DMS114 treated with DMSO at 0.1 percent for 48 hours (cell line): ENCODE results near the gene MTRF1.
A peak's percentile ranks its signal among the peaks of the same experiment; 100 is the strongest.

Experiments used
- DNase-seq: peaks from one replicate; lab custom pipeline; 2025; ENCODE audit not compliant: unreplicated experiment; lab: John Stamatoyannopoulos, UW

MTRF1 gene

GRCh38 chr13:41231025-41231677 lies 32.2 kb downstream of the MTRF1 start:
- no peak for DNase-seq

DNA sequence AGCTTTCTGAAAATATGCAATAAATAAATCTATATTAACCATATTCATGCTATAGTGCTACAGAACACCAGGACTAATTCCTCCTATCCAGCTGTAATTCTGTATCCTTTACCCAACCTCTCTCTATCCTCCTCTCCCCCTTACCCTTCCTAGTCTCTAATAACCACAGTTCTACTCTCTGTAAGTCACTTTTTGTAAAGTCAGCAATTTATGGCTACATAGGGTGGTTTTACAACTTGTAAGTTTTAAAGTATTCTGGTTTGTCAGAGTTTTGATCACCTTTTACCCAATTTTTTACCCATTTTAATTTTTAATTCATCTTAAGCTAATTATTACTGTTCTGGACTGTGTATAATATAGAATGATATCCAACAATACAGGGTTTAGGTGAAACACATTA lies 34.0 kb downstream of the MTRF1 start:
- DNase-seq: no peak

- no peak for DNase-seq
Measured at GRCh38 chr13:41224113-41225110, 39.0 kb downstream of the MTRF1 start.

DNA sequence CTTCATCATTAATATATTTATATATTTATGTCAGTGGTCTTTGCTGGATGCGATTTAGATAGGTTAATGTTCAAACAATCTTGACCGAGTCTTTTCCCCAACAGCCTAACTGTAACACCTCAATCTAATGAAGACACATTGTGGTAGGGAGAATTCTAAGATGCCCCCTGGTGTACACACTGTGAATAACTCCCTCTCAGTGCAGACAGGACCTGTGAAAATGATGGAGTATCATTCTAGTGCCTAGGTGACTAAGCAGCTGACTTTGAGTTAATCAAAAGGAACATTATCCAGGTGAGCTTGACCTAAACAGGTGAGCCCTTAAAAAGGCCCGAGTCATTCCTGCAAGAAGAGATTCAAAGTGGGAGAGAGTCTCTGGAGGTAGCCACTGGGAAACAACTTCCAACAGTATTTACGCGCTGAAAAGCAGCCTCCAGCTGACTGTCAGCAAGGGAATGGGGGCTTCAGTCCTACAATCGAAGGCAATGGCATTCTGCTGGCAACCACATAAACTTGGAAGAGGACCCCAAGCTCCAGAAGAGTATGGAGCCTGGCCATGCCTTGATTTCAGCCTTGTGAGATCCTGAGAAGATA lies 41.0 kb downstream of the MTRF1 start:
- peak; percentile 15 for DNase-seq

DNA sequence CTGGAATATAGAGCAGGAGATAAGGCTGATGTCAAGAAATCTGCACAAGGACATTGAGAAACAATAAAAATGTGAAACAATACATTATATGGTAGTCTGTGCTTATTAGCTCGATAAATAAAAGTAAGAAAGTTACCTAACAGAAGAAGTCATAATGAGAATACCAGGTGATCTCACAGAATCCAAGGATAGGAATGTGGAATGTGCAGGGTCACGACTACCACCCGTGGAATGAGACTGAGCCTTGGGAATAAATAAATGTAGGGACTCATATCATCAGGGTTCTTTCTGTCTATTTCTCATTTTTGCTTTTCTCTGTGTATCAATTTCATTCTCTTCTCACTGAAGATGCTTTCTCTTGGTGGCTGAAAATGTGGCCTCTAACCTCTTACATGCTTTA lies 43.0 kb downstream of the MTRF1 start:
- no peak for DNase-seq

GRCh38 chr13:41216160-41216559 lies 47.2 kb downstream of the MTRF1 start:
- no peak for DNase-seq

DNA sequence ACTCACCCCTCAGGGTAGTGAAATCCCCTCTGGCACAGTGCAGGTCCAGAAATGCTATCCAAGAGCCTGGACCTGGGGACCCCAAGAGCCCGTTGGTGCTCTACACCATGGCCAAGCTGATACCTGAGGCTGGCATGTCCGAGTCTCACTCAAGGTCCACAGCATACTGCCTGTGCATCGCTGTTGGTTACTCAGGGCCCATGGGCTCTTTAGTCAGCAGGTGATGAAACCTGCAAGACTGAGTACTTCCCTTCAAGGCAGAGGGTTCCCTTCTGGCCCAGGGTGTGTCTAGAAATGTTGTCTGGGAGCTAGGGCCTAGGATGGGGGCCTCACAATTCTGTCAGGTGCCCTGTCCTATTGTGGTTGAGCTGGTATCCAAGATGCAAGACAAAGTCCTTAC lies 49.5 kb downstream of the MTRF1 start:
- no peak for DNase-seq

GRCh38 chr13:41213316-41213715 lies 50.1 kb downstream of the MTRF1 start:
- DNase-seq: no peak

DNA sequence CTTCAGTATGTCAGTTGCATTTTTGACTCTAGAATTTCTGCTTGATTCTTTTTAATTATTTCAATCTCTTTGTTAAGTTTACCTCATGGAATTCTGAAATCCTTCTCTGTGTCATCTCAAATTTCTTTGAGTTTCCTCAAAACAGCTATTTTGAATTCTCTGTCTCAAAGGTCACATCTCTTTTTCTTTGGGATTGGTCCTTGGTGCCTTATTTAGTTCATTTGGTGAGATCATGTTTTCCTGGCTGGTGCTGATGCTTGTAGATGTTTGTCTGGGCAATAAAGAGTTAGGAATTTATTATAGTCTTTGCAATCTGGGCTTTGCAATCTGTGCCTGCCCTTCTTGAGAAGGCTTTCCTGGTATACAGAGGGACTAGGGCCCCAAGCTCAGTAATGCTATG lies 50.5 kb downstream of the MTRF1 start:
- DNase-seq: no peak

- no peak for DNase-seq
Measured at GRCh38 chr13:41211062-41211461, 52.3 kb downstream of the MTRF1 start.

- no peak for DNase-seq
Measured at GRCh38 chr13:41206467-41206866, 56.9 kb downstream of the MTRF1 start.

DNA sequence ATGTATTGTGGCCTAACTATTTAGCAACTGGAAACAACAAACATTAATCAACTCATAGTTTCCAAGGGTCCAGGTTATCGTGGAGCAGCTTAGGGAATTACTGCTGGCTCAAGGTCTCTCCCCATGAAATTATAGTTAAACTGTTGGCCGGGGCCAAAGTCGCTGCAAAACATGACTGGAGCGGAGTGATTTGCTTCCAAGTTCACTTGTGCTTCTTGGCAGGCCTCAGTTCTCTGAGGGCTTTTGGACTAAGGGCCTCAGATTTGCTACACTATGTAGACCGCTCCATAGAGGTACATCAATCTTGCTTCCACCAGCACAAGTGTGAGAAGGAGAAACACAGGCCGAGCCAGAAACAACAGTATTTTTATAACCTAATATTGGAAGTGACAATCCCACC lies 59.6 kb downstream of the MTRF1 start:
- no peak for DNase-seq

DNA sequence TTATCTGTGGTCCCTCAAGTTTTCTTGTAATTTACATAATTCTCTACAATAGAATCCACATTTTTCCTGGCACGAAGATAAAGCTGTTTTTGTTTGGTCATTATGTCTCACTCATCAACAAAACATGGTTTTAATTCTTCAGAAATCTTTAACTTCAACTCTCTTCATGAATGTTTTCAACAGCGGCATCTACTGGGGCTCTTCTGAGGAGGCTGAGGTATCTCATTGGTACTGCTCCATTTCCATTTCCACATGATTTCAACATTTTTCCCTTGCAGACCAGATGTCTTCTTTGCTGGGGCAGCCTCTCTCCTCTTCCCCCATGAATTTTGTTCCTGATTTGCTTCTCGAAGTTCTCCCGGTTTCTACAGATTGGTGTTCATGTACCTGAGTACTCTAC lies 63.2 kb downstream of the MTRF1 start:
- DNase-seq: no peak

- no peak for DNase-seq
Measured at GRCh38 chr13:41199526-41199925, 63.9 kb downstream of the MTRF1 start.

- no peak for DNase-seq
Measured at GRCh38 chr13:41199079-41199478, 64.3 kb downstream of the MTRF1 start.

DNA sequence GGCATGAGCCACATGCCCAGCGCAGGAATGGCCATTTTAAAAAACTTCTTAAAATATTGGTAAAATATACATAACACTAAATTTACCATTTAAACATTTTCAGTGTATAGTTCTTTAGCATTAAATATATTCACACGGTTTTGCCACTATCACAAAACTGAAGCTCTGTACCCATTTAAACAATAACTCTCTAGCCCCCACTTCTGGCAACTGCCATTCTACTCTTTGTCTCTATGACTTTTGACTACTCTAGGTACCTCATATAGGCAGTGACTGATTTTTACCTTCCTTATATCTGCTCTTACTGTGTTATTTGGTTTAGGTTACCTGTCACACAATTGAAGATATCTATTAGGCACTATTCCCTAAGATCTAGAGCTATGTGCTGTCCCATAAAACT lies 66.8 kb downstream of the MTRF1 start:
- DNase-seq: peak; percentile 0

DNA sequence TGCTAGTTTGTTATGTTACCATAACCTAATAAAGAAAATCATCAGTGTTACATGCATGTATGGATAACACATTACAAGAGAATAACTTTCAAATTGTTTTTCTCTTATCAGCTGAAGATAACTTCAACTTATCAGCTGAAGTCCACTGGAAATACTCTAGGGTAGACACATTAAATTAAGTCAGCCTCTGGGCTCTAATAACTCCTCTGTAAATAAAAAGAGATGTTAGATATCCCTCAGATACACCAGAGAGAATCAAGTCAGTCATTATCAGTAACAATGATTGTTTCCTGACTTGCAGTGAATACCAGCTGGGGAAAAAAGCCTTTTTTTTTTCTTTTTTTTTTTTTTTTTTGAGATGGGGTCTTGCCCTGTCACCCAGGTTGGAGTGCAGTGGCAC lies 67.4 kb downstream of the MTRF1 start:
- no peak for DNase-seq

GRCh38 chr13:41193919-41194824 lies 69.2 kb downstream of the MTRF1 start, which contains the start of gene KBTBD7:
Gene KBTBD7 (minus strand): TSS chr13:41194569. CDS start chr13:41194257, 312 bp downstream.
- DNase-seq: peak; percentile 79

GRCh38 chr13:41193469-41193868 lies 69.9 kb downstream of the MTRF1 start:
- no peak for DNase-seq

- no peak for DNase-seq
Measured at GRCh38 chr13:41188584-41188983, 74.8 kb downstream of the MTRF1 start.

DNA sequence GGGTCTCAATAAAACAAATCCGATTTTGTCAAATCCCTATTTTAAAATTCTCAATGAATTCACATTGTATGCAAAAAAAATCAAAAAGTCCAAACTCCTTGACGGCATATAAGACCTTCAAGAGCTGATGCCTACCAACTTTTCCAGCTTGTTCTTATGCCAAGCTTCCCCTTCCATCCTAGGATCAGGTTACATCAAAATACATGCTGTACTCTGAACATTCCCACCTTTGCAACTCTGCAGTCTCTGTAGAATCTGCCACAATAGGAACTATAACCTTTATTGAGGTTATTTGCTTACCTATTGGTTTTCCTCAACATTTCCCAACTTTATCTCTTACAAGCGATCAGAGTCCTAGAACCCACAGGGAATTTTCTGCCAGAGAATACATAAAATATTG lies 76.9 kb downstream of the MTRF1 start:
- no peak for DNase-seq
